Right lobe of liver (tissue), 4 donors: ENCODE measurements around the gene DNASE2B.

Experiments used
- CTCF ChIP-seq, 4 donors: fragments of 200-600 bp in 3 of 4; fragments of 450-650 bp in 1 of 4; IDR thresholded peaks; one replicate each; pipeline versions ENCODE4 v1.5.1 to v1.8.0; 2016 to 2022; ENCODE audit warnings: antibody characterized with exemption in 4 of 4, mild to moderate bottlenecking in 2 of 4
- POLR2A ChIP-seq: fragments of 450-650 bp; IDR thresholded peaks from one replicate; pipeline ENCODE4 v1.6.1; 2017; ENCODE audit warnings: antibody characterized with exemption, mild to moderate bottlenecking
- donor health status: DM: no; HTN: no; CAD: no.
- donor health status: DM: no; HTN: no; CAD: no.
- donor health status: DM: no; HTN: yes; CAD: no.

DNA sequence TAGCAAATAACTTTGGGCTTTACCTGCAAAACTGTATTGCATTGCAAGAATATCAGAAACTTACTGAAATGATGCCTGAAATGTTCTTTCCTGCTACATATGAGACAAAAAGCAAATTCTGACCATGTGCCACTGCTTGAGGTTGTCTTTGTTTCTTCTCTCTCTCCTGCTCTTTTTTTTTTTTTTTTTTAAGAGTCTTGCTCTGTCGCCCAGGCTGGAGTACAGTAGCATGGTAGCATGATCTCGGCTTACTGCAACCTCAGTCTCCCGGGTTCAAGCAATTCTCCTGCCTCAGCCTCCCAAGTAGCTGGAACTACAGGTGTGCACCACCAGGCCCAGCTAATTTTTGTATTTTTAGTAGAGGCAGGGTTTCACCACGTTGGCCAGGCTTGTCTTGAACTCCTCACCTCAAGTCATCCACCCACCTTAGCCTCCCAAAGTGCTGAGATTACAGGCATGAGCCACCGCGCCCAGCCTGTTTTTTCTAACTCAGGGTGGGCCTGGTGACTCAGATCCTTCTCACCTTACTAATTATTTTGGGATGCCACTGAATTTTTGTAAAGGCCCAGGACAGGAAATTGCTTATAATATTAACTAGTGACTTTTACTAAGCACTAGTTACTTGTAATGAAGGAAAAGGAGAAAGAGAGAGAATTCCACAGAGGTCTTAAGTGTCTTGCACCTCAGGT is 35.9 kb downstream of the DNASE2B start:
- TF ChIP-seq POLR2A (no peak), CTCF (IDR thresholded peaks at IDR 0.05) (no peak)
